GM23248 (cell line): Measurements from ENCODE around the gene PICALM. TPM values are rescaled to one million over a fixed set of nuclear protein-coding genes. Genes with fewer than 3 reads are reported as not detected.

ENCODE experiments used
- DNase-seq: peaks from one replicate; pipeline ENCODE4 v3.0.0-alpha.2; 2015
- H2AFZ ChIP-seq: fragments of 200-600 bp; sonication (generic); 2 replicates; pipeline ENCODE4 v1.6.1; 2016; ENCODE audit warnings: antibody characterized with exemption
- H3F3A ChIP-seq: fragments of 200-600 bp; sonication (generic); 2 replicates; pipeline ENCODE4 v1.6.1; 2016; ENCODE audit warnings: mild to moderate bottlenecking, antibody characterized with exemption, mixed run types; ENCODE audit not compliant: insufficient read depth
- H3K27ac ChIP-seq: fragments of 200-600 bp; sonication (generic); 2 replicates; pipeline ENCODE4 v1.5.1; 2016; ENCODE audit warnings: mild to moderate bottlenecking
- H3K27me3 ChIP-seq: fragments of 200-600 bp; sonication (generic); replicated peaks from 2 replicates; pipeline ENCODE4 v1.6.1; 2016; ENCODE audit warnings: mild to moderate bottlenecking; ENCODE audit not compliant: insufficient read depth
- H3K36me3 ChIP-seq: fragments of 200-600 bp; sonication (generic); 2 replicates; pipeline ENCODE4 v1.6.1; 2016; ENCODE audit warnings: low read depth, mild to moderate bottlenecking
- H3K4me1 ChIP-seq: fragments of 200-600 bp; sonication (generic); 2 replicates; pipeline ENCODE4 v1.6.1; 2016; ENCODE audit warnings: mild to moderate bottlenecking; ENCODE audit not compliant: insufficient read depth
- H3K4me2 ChIP-seq: fragments of 200-600 bp; sonication (generic); one replicate; pipeline ENCODE4 v1.6.1; 2016; ENCODE audit warnings: mild to moderate bottlenecking; ENCODE audit not compliant: unreplicated experiment
- H3K4me3 ChIP-seq: fragments of 200-600 bp; sonication (generic); 2 replicates; pipeline ENCODE4 v1.5.1; 2016; ENCODE audit warnings: mild to moderate bottlenecking
- H3K79me2 ChIP-seq: fragments of 200-600 bp; sonication (generic); 2 replicates; pipeline ENCODE4 v1.6.1; 2016; ENCODE audit warnings: mild to moderate bottlenecking; ENCODE audit not compliant: insufficient read depth
- H3K9ac ChIP-seq: fragments of 200-600 bp; sonication (generic); 2 replicates; pipeline ENCODE4 v1.6.1; 2016; ENCODE audit warnings: mild to moderate bottlenecking
- H3K9me2 ChIP-seq: fragments of 200-600 bp; sonication (generic); 2 replicates; pipeline ENCODE4 v1.6.1; 2016; ENCODE audit warnings: mixed run types, mild to moderate bottlenecking, moderate library complexity; ENCODE audit not compliant: insufficient read depth
- H3K9me3 ChIP-seq: fragments of 200-600 bp; sonication (generic); one replicate; pipeline ENCODE4 v1.6.1; 2017; ENCODE audit warnings: low read depth
- H4K20me1 ChIP-seq: fragments of 200-600 bp; sonication (generic); 2 replicates; pipeline ENCODE4 v1.6.0; 2016; ENCODE audit not compliant: insufficient read depth
- EZH2 ChIP-seq: fragments of 200-600 bp; sonication (generic); IDR thresholded peaks from 2 replicates; pipeline ENCODE4 v1.6.1; 2018; ENCODE audit warnings: antibody characterized with exemption, mild to moderate bottlenecking; ENCODE audit not compliant: insufficient read depth, poor library complexity, severe bottlenecking
- EZH2phosphoT487 ChIP-seq: fragments of 200-600 bp; sonication (generic); IDR thresholded peaks from 2 replicates; pipeline ENCODE4 v1.6.1; 2018; ENCODE audit warnings: antibody characterized with exemption, moderate library complexity, mild to moderate bottlenecking, low read depth; ENCODE audit not compliant: insufficient read depth
- WGBS, 2 experiments: methylation state at CpG; one replicate each; pipeline ENCODE4 v1.1.6; 2015 to 2017; ENCODE audit warnings: low lambda C conversion rate in 2 of 2, low coverage in 1 of 2; ENCODE audit errors: missing lambda C conversion rate in 2 of 2; 5-methylcytosine and 5-hydroxymethylcytosine counted together
- in situ Hi-C: fragments of 300-500 bp; cut with MboI; formaldehyde crosslinking; loops from 2 replicates; pipeline ENCODE4 v1.15.0; 2020
- polyA plus RNA-seq: library from polyadenylated mRNA; unstranded; fragments of >200 nt; fragmentation: Nextera tagmentation; extraction: Ambion mirVana; gene quantifications from 2 replicates; pipeline ENCODE4 v1.2.1, GENCODE V29; 2016
- total RNA-seq: library from RNA; depleted of rRNA; stranded (reverse); fragments of >200 nt; shearing (Covaris generic); gene quantifications from 2 replicates; pipeline ENCODE4 v1.2.3, GENCODE V29; 2014

The PICALM gene
- total and polyA plus RNA-seq, 2 experiments from 2014 or later, result 73.2 to 310 TPM

- H2AFZ ChIP-seq, result no peak overlapping the region
- in situ Hi-C loops, result no loop called here
- H3K27me3 ChIP-seq, result no peaks in the 10 kb centered on the region
- H3K4me2 ChIP-seq, result no peak overlapping the region
- no peak overlapping the region for H3K27ac ChIP-seq
- H3K9me3 ChIP-seq, result no peaks in the 10 kb centered on the region
- peaks cover 68% of the 10 kb centered on the region for H4K20me1 ChIP-seq
- H3K36me3 ChIP-seq, result no peaks in the 10 kb centered on the region; the same call in 1 of the 2 replicates
- no peak for DNase-seq
- H3F3A ChIP-seq, result peaks cover 51% of the 10 kb centered on the region
- H3K9ac ChIP-seq, result no peak overlapping the region
- no peak overlapping the region; the same call in 1 of the 2 replicates for H3K4me3 ChIP-seq
- TF ChIP-seq EZH2phosphoT487, result no peak
- TF ChIP-seq EZH2, result no peak
- no peaks in the 10 kb centered on the region for H3K9me2 ChIP-seq
- H3K79me2 ChIP-seq, result peaks cover 100% of the 10 kb centered on the region
- peaks cover 60% of the 10 kb centered on the region for H3K4me1 ChIP-seq
Measured at GRCh38 chr11:86058360-86058759, 10.5 kb downstream of the PICALM start.

GRCh38 chr11:86056351-86056854 lies 12.5 kb downstream of the PICALM start:
- Histone ChIP-seq H3K36me3 (no peaks in the 10 kb centered on the region; the same call in 1 of the 2 replicates), H3F3A (peaks cover 32% of the 10 kb centered on the region), H3K9me2 (no peaks in the 10 kb centered on the region), H4K20me1 (peaks cover 72% of the 10 kb centered on the region), H3K4me3 (no peak overlapping the region), H3K27ac (no peak overlapping the region), H3K9me3 (no peaks in the 10 kb centered on the region), H3K9ac (no peak overlapping the region), H3K27me3 (no peaks in the 10 kb centered on the region), H2AFZ (no peak overlapping the region), H3K4me1 (peaks cover 55% of the 10 kb centered on the region), H3K79me2 (peaks cover 100% of the 10 kb centered on the region), H3K4me2 (no peak overlapping the region)
- TF ChIP-seq EZH2 (no peak), EZH2phosphoT487 (no peak)
- DNase-seq, result no peak
- WGBS, 2 experiments, result 56 to 71% methylated on average over 1 of the region's 1 CpG
- in situ Hi-C loops, result no loop called here

- Histone ChIP-seq H4K20me1 (peaks cover 68% of the 10 kb centered on the region), H3K27ac (no peak overlapping the region)
- 82 to 83% methylated on average over 10 of the region's 10 CpGs for WGBS, 2 experiments
Measured at GRCh38 chr11:86052693-86053641, 15.9 kb downstream of the PICALM start.

GRCh38 chr11:86050196-86050709 lies 18.6 kb downstream of the PICALM start:
- peaks cover 75% of the 10 kb centered on the region for H4K20me1 ChIP-seq
- H3K9ac ChIP-seq, result no peak overlapping the region
- no peak overlapping the region for H3K4me2 ChIP-seq
- H3K4me1 ChIP-seq, result peaks cover 76% of the 10 kb centered on the region
- H3K9me2 ChIP-seq, result no peaks in the 10 kb centered on the region
- no peaks in the 10 kb centered on the region for H3K27me3 ChIP-seq
- no peak overlapping the region for H3K4me3 ChIP-seq
- H3K36me3 ChIP-seq, result no peaks in the 10 kb centered on the region
- H3K9me3 ChIP-seq, result no peaks in the 10 kb centered on the region
- H3F3A ChIP-seq, result peaks cover 28% of the 10 kb centered on the region
- peaks cover 100% of the 10 kb centered on the region for H3K79me2 ChIP-seq
- in situ Hi-C loops, result no loop called here
- no peak for DNase-seq
- TF ChIP-seq EZH2, result no peak
- no peak for TF ChIP-seq EZH2phosphoT487
- no peak overlapping the region for H3K27ac ChIP-seq
- no peak overlapping the region for H2AFZ ChIP-seq

More at GRCh38 chr11:86052693-86053641, 15.9 kb downstream of the PICALM start:
- no peaks in the 10 kb centered on the region for H3K27me3 ChIP-seq
- peaks cover 16% of the 10 kb centered on the region; the same call in 1 of the 2 replicates for H3F3A ChIP-seq
- H3K36me3 ChIP-seq, result no peaks in the 10 kb centered on the region; the same call in 1 of the 2 replicates
- H2AFZ ChIP-seq, result no peak overlapping the region
- H3K4me3 ChIP-seq, result no peak overlapping the region
- in situ Hi-C loops, result no loop called here
- peaks cover 100% of the 10 kb centered on the region for H3K79me2 ChIP-seq
- H3K9ac ChIP-seq, result no peak overlapping the region
- H3K4me1 ChIP-seq, result peaks cover 59% of the 10 kb centered on the region
- no peaks in the 10 kb centered on the region for H3K9me3 ChIP-seq
- H3K4me2 ChIP-seq, result no peak overlapping the region
- no peak for TF ChIP-seq EZH2phosphoT487
- TF ChIP-seq EZH2, result no peak
- no peak for DNase-seq
- no peaks in the 10 kb centered on the region for H3K9me2 ChIP-seq
